Activated naive CD4-positive, alpha-beta T cell treated with anti-CD3 and anti-CD28 coated beads for 36 hours (primary cell): Measurements from ENCODE around the gene PCDHGC4. TPM values are rescaled to one million over a fixed set of nuclear protein-coding genes. Genes with fewer than 3 reads are reported as not detected.
A peak's percentile ranks its signal among the peaks of the same experiment; 100 is the strongest.

Experiments
- CTCF ChIA-PET: fragments of 350-600 bp; sonication (Branson Sonifier 250); formaldehyde crosslinking; loops from one replicate; lab custom pipeline; 2021; ENCODE audit warnings: antibody characterized with exemption; lab: Charles Lee
- DNase-seq: peaks from one replicate; pipeline ENCODE4 v3.0.0-alpha.2; 2020
- H3K27ac Mint-ChIP-seq: one replicate; pipeline ENCODE4 v1.8.0; 2021; ENCODE audit warnings: mild to moderate bottlenecking, mixed read lengths
- H3K27me3 Mint-ChIP-seq: one replicate; pipeline ENCODE4 v1.8.0; 2021; ENCODE audit warnings: low read depth, mixed read lengths
- H3K36me3 Mint-ChIP-seq: one replicate; pipeline ENCODE4 v1.8.0; 2021; ENCODE audit warnings: low read depth, mixed read lengths
- H3K4me1 Mint-ChIP-seq: one replicate; pipeline ENCODE4 v1.8.0; 2021; ENCODE audit warnings: low read depth, mixed read lengths
- H3K4me3 Mint-ChIP-seq: one replicate; pipeline ENCODE4 v1.8.0; 2021; ENCODE audit warnings: mild to moderate bottlenecking, moderate library complexity, mixed read lengths
- H3K9me3 Mint-ChIP-seq: one replicate; pipeline ENCODE4 v1.8.0; 2021; ENCODE audit warnings: mixed read lengths
- intact Hi-C: fragments of 100-400 bp; cut with micrococcal nuclease; formaldehyde crosslinking; loops from one replicate; pipeline ENCODE4 v1.15.1; 2023
- total RNA-seq, 2 experiments: library from RNA; stranded (reverse); gene quantifications; one replicate each; pipeline ENCODE4 v1.2.3, GENCODE V29; 2021

PCDHGC4 gene
- total RNA-seq, 2 experiments from 2014 or later: not detected

DNA sequence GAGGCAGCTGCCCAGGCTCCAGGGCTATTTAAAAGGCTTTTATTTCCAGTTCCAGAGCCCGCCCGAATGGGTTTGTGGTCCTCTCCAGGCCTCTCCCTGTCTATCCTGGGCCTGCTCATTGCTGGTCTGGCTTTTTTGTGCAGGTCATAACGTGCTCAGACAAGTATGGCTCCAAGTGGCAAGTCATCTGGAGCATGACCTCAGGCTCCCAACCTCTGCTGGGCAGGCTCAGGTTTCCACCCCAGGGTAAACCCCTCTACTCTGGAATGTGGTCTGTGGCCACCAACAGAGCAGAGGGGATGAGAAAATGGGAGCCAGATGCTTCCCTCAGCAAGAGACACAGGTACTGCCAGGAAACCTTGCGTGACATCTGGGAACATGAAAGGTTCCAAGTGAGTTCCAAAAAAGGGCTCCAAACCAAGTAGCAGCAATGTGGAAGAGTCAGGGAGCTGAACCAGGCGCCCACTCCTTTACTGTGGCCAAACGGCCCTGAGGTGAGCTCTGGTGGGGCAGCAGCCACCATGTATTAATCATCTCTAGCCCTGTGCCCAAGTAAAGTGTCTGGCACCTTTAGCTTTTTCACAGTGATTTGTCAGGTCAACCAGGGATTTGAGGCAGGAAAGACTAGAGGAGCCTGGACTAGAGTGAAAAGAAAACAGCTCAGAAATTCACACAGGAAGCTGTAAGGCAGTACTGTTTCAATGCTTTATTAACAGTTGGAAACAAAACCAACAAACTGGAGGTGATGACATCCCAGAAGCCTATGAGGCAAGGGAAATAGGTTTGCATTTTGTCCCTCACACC lies 29.7 kb downstream of the PCDHGC4 start:
- intact Hi-C loops: no loop called here

DNA sequence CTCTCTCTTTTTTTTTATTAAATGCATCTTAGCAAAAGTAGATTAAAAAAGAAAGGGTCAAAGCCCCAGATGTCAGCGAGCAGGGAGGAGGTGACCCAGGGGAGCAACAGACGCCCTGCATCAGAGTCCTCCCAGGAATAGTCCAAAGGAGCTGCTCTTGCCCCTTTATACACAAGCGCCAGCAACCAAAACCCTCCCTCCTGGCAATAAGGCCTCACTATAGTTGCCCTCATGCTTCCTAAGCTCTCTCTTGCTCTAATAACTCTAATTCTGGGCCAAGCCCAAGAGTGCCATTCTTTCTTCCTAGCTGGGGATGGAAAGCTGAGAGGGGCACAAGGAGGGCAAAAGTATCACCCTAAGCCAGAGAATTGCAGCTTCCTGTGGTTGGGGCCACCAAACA lies 30.3 kb downstream of the PCDHGC4 start:
- intact Hi-C loops: no loop called here
- H3K4me1 Mint-ChIP-seq: peaks cover 30% of the 10 kb centered on the region
- peaks cover 18% of the 10 kb centered on the region for H3K36me3 Mint-ChIP-seq
- H3K4me3 Mint-ChIP-seq: no peak overlapping the region
- H3K27me3 Mint-ChIP-seq: no peaks in the 10 kb centered on the region
- no peaks in the 10 kb centered on the region for H3K9me3 Mint-ChIP-seq
- H3K27ac Mint-ChIP-seq: peak overlapping the region; percentile 31
- CTCF ChIA-PET: interaction anchor here (0.6 to 8.9 kb wide), 17 partner anchors 8 to 628 kb away, joined by 3 to 96 read pairs (median 5); partner anchors contain the start of genes PCDHGA10, PCDHGA11, PCDHGA12 and PCDHGB3
- no peak for DNase-seq

More for the DNA sequence above, 29.7 kb downstream of the PCDHGC4 start:
- no peak for DNase-seq
- CTCF ChIA-PET: interaction anchor here (0.7 to 8.9 kb wide), 20 partner anchors 9 to 429 kb away, joined by 3 to 96 read pairs (median 4); partner anchors contain the start of genes PCDHGA10, PCDHGA11, PCDHGA12 and PCDHGB3
- H3K4me3 Mint-ChIP-seq: no peak overlapping the region
- H3K9me3 Mint-ChIP-seq: no peaks in the 10 kb centered on the region
- peaks cover 30% of the 10 kb centered on the region for H3K4me1 Mint-ChIP-seq
- peak overlapping the region; percentile 14 for H3K27ac Mint-ChIP-seq
- peaks cover 13% of the 10 kb centered on the region for H3K36me3 Mint-ChIP-seq
- H3K27me3 Mint-ChIP-seq: no peaks in the 10 kb centered on the region

DNA sequence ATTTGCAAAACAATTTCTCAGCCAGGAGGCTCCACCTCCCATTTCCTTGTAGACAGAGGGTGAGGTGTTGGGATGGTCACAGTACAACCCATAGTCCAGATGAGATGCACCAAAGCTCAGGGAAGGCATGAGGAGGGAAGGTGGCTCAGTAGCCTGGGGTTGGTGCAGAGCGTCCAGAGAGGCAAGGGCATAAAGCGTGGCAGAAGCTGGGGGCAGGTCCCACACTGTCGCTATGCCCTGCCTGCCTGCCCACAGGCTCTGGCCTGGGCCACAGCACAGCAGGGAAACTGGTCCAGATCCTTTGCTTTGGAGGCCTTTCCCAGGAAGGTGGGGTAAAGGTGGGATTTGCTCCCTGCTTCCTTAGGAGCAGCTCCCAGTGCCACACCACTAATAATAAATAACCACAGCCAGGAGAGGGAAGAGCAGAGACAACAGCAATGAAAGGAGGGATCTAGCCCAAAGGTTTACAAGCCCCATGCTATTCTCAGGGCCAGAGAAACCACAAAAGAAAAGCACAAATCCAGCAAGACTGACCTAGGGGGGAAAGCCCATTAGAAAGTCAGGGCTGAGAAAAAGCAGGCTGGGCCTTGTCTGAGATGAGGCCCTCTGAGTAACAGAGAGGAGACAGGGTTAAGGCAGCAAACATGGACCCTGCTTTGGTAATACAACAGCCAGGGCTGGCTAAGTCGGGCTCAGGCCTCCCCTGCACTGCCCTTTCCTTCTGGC lies 31.3 kb downstream of the PCDHGC4 start:
- Mint-ChIP-seq H3K27me3 (no peaks in the 10 kb centered on the region), H3K36me3 (peaks cover 26% of the 10 kb centered on the region), H3K4me3 (no peak overlapping the region), H3K27ac (peak overlapping the region; percentile 27), H3K9me3 (no peaks in the 10 kb centered on the region), H3K4me1 (peaks cover 34% of the 10 kb centered on the region)
- intact Hi-C loops: no loop called here
- CTCF ChIA-PET: interaction anchor here (0.6 to 8.9 kb wide), 9 partner anchors 7 to 627 kb away, joined by 3 to 96 read pairs (median 8); partner anchors contain the start of genes PCDHGA10, PCDHGA11, PCDHGA12 and PCDHGB7
- no peak for DNase-seq

DNA sequence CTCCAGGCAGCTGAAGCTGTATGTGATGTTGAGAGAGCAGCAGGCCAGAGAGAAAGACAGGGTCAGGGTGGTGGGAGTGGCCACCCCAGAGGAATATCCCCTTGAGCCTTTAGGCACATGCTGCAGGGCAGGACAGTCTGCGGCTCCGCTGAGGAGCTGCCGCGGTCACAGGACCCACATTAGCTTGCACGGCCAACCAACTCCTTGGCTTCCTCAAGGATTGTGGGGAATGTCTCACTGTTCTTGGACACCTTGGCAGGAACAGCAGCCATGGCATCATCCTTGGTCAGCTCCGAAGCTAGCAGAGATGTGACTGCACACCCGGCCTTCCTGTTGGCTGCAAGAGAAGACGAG lies 31.8 kb downstream of the PCDHGC4 start:
- Mint-ChIP-seq H3K4me3 (no peak overlapping the region), H3K4me1 (peaks cover 40% of the 10 kb centered on the region), H3K27ac (peak overlapping the region; percentile 7), H3K9me3 (no peaks in the 10 kb centered on the region), H3K27me3 (no peaks in the 10 kb centered on the region), H3K36me3 (peaks cover 31% of the 10 kb centered on the region)
- no peak for DNase-seq
- CTCF ChIA-PET: interaction anchor here (0.8 to 8.9 kb wide), 3 partner anchors 7 to 95 kb away, joined by 3 to 96 read pairs (median 34); partner anchors contain the start of gene PCDHGA11
- intact Hi-C loops: no loop called here

DNA sequence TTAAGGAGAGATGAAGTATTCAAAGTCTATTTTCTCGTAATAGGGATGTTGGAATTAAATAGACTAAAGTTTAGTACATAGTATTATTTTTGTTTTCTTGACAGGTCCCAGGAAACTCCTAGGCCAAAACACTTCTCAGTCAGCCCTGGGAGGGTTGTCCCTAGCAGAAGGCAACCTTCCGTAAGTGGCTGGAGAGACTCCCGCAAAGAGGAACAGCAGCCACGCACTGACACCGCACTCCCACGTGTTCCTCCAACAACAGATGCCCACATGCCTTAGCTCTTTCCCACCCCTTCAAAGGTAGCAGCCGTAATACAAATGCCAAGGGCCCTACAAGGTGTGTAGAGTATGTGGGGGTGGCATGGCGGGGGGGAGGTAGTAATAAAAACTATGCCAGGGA lies 32.5 kb downstream of the PCDHGC4 start:
- H3K36me3 Mint-ChIP-seq: peaks cover 33% of the 10 kb centered on the region
- H3K4me3 Mint-ChIP-seq: no peak overlapping the region
- H3K4me1 Mint-ChIP-seq: peaks cover 46% of the 10 kb centered on the region
- no peaks in the 10 kb centered on the region for H3K9me3 Mint-ChIP-seq
- no peaks in the 10 kb centered on the region for H3K27me3 Mint-ChIP-seq
- no peak for DNase-seq
- CTCF ChIA-PET: interaction anchor here (5.8 to 8.9 kb wide), 2 partner anchors 6 to 96 kb away, joined by 34 to 96 read pairs; partner anchors contain the start of gene PCDHGA11
- H3K27ac Mint-ChIP-seq: no peak overlapping the region
- intact Hi-C loops: no loop called here

DNA sequence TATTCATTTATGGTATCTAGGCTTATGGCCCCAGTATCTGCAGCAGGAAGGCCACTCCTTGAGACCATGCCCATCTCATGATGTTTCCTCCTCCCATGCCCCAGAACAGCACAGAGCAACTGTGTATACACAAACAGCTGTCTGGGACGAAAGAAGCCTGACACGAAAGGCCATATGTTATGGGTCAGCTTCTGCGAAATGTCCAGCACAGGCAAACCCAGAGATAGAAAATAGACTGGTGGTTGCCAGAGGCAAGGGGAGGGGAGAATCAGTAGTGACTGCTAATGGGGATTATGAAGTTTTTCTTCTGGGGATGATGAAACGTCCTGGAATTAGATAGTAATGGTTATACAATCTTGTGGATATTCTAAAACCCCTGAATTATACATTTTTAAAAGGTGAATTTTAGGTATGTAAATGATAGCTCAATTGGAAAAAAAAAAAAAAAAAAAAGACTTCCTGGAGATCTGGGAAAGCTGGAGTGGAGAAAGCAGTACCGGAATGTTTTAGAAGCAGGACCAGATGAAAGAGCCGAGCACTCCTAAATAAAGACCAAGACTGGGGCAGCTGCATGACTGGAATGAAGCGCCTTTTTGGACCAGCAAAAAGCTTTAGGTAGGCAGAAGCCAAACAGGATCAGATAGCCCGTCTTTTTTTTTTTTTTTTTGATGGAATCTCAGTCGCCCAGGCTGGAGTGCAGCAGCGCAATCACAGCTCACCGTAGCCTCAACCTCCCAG lies 33.2 kb downstream of the PCDHGC4 start:
- H3K27me3 Mint-ChIP-seq: no peaks in the 10 kb centered on the region
- no peaks in the 10 kb centered on the region for H3K9me3 Mint-ChIP-seq
- no peak overlapping the region for H3K27ac Mint-ChIP-seq
- no peak overlapping the region for H3K4me3 Mint-ChIP-seq
- intact Hi-C loops: no loop called here
- H3K4me1 Mint-ChIP-seq: peaks cover 47% of the 10 kb centered on the region
- DNase-seq: no peak
- CTCF ChIA-PET: interaction anchor here (0.6 to 8.9 kb wide), 2 partner anchors 5 to 349 kb away, joined by 3 to 96 read pairs; no protein-coding TSS in a partner anchor
- H3K36me3 Mint-ChIP-seq: peaks cover 35% of the 10 kb centered on the region

DNA sequence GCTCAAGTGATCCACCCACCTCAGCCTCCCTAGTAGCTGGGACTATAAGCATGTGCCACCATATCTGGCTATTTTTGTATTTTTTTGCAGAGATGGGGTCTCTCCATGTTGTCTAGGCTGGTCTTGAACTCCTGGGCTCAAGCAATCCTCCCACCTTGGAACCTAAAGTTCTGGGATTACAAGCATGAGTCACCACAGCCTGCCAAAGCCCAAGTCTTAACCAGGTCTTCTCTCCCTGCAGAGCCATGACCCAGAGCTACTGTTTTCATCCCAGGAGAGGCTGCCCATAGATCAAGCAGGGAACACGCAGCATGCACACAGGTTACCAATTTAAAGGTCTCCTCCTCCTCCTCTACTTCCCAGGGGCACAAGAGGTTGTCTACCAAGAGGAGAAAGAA lies 33.8 kb downstream of the PCDHGC4 start:
- H3K9me3 Mint-ChIP-seq: no peaks in the 10 kb centered on the region
- CTCF ChIA-PET: interaction anchor here (0.6 kb wide), 1 partner anchor 349 kb away, joined by 3 read pairs; no protein-coding TSS in a partner anchor
- no peaks in the 10 kb centered on the region for H3K27me3 Mint-ChIP-seq
- intact Hi-C loops: no loop called here
- peaks cover 36% of the 10 kb centered on the region for H3K36me3 Mint-ChIP-seq
- DNase-seq: no peak
- H3K27ac Mint-ChIP-seq: no peak overlapping the region
- no peak overlapping the region for H3K4me3 Mint-ChIP-seq
- H3K4me1 Mint-ChIP-seq: peaks cover 45% of the 10 kb centered on the region

DNA sequence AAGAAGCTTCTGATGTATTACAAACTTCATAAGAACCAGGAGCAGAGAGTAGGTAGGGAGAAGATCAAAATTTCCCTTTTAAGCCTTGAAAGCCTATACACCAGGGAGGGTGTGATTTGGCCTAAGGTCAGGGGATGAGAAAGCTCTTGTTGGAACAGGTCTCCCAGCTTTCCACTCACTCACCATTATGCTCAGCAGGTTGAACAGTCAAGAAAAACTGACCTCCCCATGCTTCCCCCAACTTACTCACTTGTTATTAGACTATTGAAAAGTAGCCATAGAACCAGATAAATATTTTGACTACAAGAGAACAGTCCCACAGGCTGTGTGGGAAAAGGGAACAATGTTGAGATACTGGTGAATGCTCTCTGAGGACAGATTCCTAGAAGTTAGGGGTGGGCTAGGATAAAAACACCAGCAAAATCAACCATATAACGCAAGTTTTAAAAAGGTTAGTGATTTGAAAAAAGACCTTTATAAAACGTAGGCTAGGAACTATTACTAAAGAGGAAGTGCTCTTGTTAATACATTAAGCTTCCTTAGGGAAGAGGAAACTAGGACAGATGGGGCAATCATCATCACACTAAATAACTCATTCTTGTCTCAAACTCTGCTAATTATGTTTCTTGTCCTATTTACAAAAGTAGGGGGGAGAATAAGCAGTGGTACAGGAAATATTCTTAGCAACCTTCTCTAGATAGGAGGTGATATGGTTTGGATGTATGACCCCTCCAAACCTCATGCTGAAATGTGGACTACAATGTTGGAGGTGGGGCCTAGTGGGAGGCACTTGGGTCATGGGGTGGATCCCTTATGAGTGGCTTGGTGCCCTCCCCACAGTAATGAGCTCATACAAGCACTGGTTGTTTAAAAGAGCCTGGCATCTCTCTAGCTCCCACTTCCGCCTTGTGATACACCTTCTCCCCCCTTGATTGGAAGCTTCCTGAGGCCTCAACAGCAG lies 35.1 kb downstream of the PCDHGC4 start:
- CTCF ChIA-PET: interaction anchor here (0.6 to 7.5 kb wide), 3 partner anchors 6 to 190 kb away, joined by 4 to 96 read pairs (median 4); no protein-coding TSS in a partner anchor
- no peaks in the 10 kb centered on the region for H3K9me3 Mint-ChIP-seq
- intact Hi-C loops: loop anchor here (5.0 to 10.0 kb wide), 2 partner anchors 97 to 435 kb away; partner anchors contain the start of gene DIAPH1
- no peak overlapping the region for H3K27ac Mint-ChIP-seq
- no peak for DNase-seq
- no peak overlapping the region for H3K4me3 Mint-ChIP-seq
- H3K36me3 Mint-ChIP-seq: peaks cover 45% of the 10 kb centered on the region
- no peaks in the 10 kb centered on the region for H3K27me3 Mint-ChIP-seq
- peaks cover 32% of the 10 kb centered on the region for H3K4me1 Mint-ChIP-seq

DNA sequence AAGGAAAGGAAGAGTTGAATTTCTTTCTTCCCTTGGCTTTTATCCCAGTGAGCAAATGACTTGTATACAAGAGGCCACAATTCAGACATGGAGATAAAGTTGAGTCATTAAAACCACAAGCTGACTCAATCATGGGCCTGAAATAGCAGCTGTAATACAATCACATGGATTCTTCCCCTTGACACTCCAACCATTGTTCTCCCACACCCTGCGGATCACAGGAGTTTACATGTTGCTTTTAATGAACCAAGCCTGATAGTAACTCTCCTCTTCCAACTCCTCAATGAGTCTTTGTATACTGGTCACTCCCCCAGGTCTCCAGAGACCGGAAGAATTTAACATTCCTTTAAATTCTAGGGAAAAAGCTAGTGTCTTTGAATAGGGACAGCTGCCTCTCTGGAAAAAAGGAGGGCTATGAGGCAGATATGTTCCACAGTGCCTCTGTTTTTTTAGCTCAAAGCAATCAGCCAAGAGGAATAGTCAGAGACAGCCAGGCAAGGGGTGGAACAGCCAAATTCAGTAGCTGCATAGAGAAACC lies 36.5 kb downstream of the PCDHGC4 start:
- no peak overlapping the region for H3K27ac Mint-ChIP-seq
- H3K9me3 Mint-ChIP-seq: no peaks in the 10 kb centered on the region
- intact Hi-C loops: loop anchor here (1.0 to 10.0 kb wide), 3 partner anchors 8 to 437 kb away; partner anchors contain the start of gene DIAPH1
- H3K27me3 Mint-ChIP-seq: no peaks in the 10 kb centered on the region
- CTCF ChIA-PET: interaction anchor here (0.7 to 7.5 kb wide), 11 partner anchors 8 to 440 kb away, joined by 3 to 96 read pairs (median 4); partner anchors contain the start of genes PCDHGA10, PCDHGA12 and TAF7
- DNase-seq: no peak
- H3K4me1 Mint-ChIP-seq: peaks cover 32% of the 10 kb centered on the region
- H3K36me3 Mint-ChIP-seq: peaks cover 54% of the 10 kb centered on the region
- H3K4me3 Mint-ChIP-seq: no peak overlapping the region

DNA sequence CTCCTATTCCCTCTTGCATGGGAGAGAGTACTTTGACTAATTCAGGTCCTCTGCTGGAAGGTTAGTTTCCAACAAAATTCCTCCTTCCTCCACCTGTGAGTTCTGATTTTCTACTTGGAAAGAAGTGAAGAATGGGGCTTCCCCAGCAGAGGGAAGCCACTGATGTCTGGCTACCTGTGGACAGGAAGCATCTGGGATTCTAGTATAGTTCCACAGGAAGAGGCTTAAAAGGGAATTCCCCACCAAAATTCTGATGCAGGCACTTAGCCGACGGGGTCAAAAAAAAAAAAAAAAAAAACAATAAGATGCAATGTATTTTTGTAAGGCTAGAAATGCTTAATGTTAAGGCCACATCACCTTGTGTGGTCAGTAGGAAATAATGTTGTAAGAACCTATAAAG lies 37.5 kb downstream of the PCDHGC4 start:
- DNase-seq: no peak
- CTCF ChIA-PET: interaction anchor here (1.0 to 7.5 kb wide), 12 partner anchors 9 to 439 kb away, joined by 3 to 96 read pairs (median 5); partner anchors contain the start of genes PCDHGA10, PCDHGA11, PCDHGA12 and TAF7
- no peaks in the 10 kb centered on the region for H3K9me3 Mint-ChIP-seq
- peaks cover 62% of the 10 kb centered on the region for H3K36me3 Mint-ChIP-seq
- H3K27me3 Mint-ChIP-seq: no peaks in the 10 kb centered on the region
- intact Hi-C loops: loop anchor here (5.0 to 10.0 kb wide), 2 partner anchors 95 to 438 kb away; partner anchors contain the start of gene DIAPH1
- no peak overlapping the region for H3K27ac Mint-ChIP-seq
- H3K4me3 Mint-ChIP-seq: no peak overlapping the region
- H3K4me1 Mint-ChIP-seq: peaks cover 32% of the 10 kb centered on the region
